Thyroid gland (tissue), 4 donors: ENCODE results near the gene PDZD2.
"Not testable (repeated sequence)": the region's sequence is repeated elsewhere in the genome, so short reads cannot be mapped to it uniquely, and the experiment has no call there.

Experiments used
- CTCF ChIP-seq, 6 experiments: fragments of 200-600 bp in 3 of 6; fragments of 450-650 bp in 3 of 6; sonication (generic) in 3 of 6; IDR thresholded peaks; one replicate each; pipeline ENCODE4 v1.5.1; 2016 to 2019; ENCODE audit warnings: antibody characterized with exemption in 6 of 6, mild to moderate bottlenecking in 2 of 6, inconsistent platforms in 1 of 6, moderate library complexity in 1 of 6
- POLR2A ChIP-seq, 2 donors: fragments of 450-650 bp; IDR thresholded peaks; one replicate each; pipeline ENCODE4 v1.6.1; 2017; ENCODE audit warnings: antibody characterized with exemption in 2 of 2, mild to moderate bottlenecking in 2 of 2, moderate library complexity in 1 of 2

DNA sequence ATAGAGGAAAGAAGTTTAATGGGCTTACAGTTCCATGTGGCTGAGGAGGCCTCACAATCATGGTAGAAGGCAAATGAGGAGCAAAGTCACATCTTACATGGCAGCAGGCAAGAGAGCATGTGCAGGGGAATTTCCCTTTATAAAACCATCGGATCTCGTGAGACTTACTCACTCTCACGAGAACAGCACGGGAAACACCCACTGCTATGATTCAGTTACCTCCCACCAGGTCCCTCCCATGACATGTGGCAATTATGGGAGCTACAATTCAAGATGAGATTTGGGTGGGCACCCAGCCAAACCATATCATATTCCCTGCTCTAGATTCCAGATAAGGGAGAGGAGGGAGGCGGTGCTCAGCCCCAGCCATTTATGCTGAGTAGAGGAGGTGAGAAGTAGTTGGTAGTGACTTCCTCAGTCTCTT is 336.3 kb downstream of the PDZD2 start:
- not testable (repeated sequence) for TF ChIP-seq CTCF, POLR2A (IDR thresholded peaks at IDR 0.05)
